Measurements from ENCODE around the gene NDE1. TPM values are rescaled to one million over a fixed set of nuclear protein-coding genes. Genes with fewer than 3 reads are reported as not detected.
A peak's percentile ranks its signal among the peaks of the same experiment; 100 is the strongest.

The NDE1 gene, protein sequence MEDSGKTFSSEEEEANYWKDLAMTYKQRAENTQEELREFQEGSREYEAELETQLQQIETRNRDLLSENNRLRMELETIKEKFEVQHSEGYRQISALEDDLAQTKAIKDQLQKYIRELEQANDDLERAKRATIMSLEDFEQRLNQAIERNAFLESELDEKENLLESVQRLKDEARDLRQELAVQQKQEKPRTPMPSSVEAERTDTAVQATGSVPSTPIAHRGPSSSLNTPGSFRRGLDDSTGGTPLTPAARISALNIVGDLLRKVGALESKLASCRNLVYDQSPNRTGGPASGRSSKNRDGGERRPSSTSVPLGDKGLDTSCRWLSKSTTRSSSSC
- 100 to 1,000 TPM; 113 to 123 TPM for total RNA-seq
- 55.9 TPM for polyA plus RNA-seq

- Histone ChIP-seq H3K27ac (ENCODE audit: low read depth, low read length) (peak within 1 kb of the TSS; percentile 89), H3K27me3 (ENCODE audit: insufficient read depth, low read length, poor library complexity, severe bottlenecking) (no peaks in the 10 kb centered on the region), H3K4me3 (ENCODE audit: low read length) (peak within 1 kb of the TSS; percentile 90), H3K4me1 (ENCODE audit: insufficient read depth, low read length) (peaks cover 26% of the 10 kb centered on the region), H3K36me3 (ENCODE audit: insufficient read depth, low read length) (peaks cover 3% of the 10 kb centered on the region), H3K9me3 (ENCODE audit: low read length) (no peaks in the 10 kb centered on the region)
- H3K4me3 Mint-ChIP-seq, result peak within 1 kb of the TSS; percentile 98 to 100 (median 99)
- peaks cover 0 to 3% of the 10 kb centered on the region in 2 donors for H3K27me3 Mint-ChIP-seq
- peak within 1 kb of the TSS; percentile 97 to 100 (median 99) for H3K27ac Mint-ChIP-seq
- no peaks in the 10 kb centered on the region for H3K9me3 Mint-ChIP-seq
- CTCF ChIA-PET, result no interaction called here
- peaks cover 0 to 33% (median 6%) of the 10 kb centered on the region in 3 donors for H3K36me3 Mint-ChIP-seq
- peaks cover 25 to 51% (median 36%) of the 10 kb centered on the region in 3 donors for H3K4me1 Mint-ChIP-seq
- POLR2A ChIA-PET, result interaction anchor here (1.0 kb wide), 2 partner anchors 8 to 11 kb away, joined by 3 to 5 read pairs; partner anchors contain the start of gene MARF1
- DNase-seq, result peak; percentile 77 to 90 (median 90)
Measured at GRCh38 chr16:15650019-15650697, at the start of gene NDE1. Gene NDE1, plus strand, starts transcription at chr16:15650245. Its CDS starts 14,534 bp downstream, at chr16:15664779.

DNA sequence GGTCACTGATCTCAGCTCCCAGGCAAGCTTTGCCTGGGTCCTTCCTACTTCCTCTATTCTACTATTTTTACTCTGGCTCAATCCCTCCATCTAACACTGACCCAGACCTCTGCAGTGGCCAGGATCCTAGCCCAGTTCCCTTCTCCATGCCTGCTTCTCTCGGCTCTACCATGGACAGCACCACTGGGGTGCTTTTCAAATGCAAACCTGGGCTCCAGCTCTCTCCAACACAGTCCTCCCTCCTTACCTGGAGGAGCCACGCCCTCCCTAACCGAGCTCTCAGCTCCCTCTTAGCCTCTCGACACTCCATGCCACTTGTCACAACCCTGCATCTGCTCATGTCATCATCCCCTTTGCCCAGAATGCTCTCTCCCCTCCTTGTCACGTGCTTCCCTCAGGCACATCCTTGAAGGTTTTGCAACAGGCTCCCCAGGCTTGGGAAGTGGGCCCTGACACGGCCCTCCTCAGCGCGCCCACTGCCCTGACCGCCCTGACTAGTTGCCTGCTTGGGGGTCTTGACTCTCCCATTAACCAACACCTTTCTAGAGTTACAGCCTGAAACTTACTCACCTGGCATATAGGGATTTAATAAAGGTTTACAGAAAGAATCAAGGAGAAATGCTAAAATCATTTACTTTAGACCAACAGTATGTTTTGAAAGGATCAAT lies 48.7 kb upstream of the NDE1 start:
- Mint-ChIP-seq H3K9me3 (no peaks in the 10 kb centered on the region), H3K27ac (peak overlapping the region in 7 of 8 donors; percentile 17 to 80 (median 61)), H3K4me1 (peaks cover 0 to 11% (median 5%) of the 10 kb centered on the region in 3 donors), H3K27me3 (no peaks in the 10 kb centered on the region), H3K36me3 (peaks cover 26 to 99% (median 50%) of the 10 kb centered on the region in 3 donors), H3K4me3 (peak overlapping the region in 1 of 7 donors; percentile 40)
- Histone ChIP-seq H3K36me3 (ENCODE audit: insufficient read depth, low read length) (peaks cover 76% of the 10 kb centered on the region), H3K4me1 (ENCODE audit: insufficient read depth, low read length) (no peaks in the 10 kb centered on the region), H3K27ac (ENCODE audit: low read depth, low read length) (no peak overlapping the region), H3K27me3 (ENCODE audit: insufficient read depth, low read length, poor library complexity, severe bottlenecking) (no peaks in the 10 kb centered on the region), H3K4me3 (ENCODE audit: low read length) (no peak overlapping the region), H3K9me3 (ENCODE audit: low read length) (no peaks in the 10 kb centered on the region)
- DNase-seq, result no peak
- CTCF ChIA-PET, result no interaction called here
- POLR2A ChIA-PET, result no interaction called here

GRCh38 chr16:15602285-15603044 lies 47.6 kb upstream of the NDE1 start:
- Histone ChIP-seq H3K9me3 (ENCODE audit: low read length) (no peaks in the 10 kb centered on the region), H3K27me3 (ENCODE audit: insufficient read depth, low read length, poor library complexity, severe bottlenecking) (no peaks in the 10 kb centered on the region), H3K4me1 (ENCODE audit: insufficient read depth, low read length) (no peaks in the 10 kb centered on the region), H3K4me3 (ENCODE audit: low read length) (no peak overlapping the region), H3K36me3 (ENCODE audit: insufficient read depth, low read length) (peaks cover 72% of the 10 kb centered on the region), H3K27ac (ENCODE audit: low read depth, low read length) (no peak overlapping the region)
- POLR2A ChIA-PET, result no interaction called here
- Mint-ChIP-seq H3K4me1 (peaks cover 3 to 16% (median 8%) of the 10 kb centered on the region in 3 donors), H3K9me3 (no peaks in the 10 kb centered on the region), H3K27ac (peak overlapping the region in 4 of 8 donors; percentile 1 to 87 (median 48)), H3K27me3 (no peaks in the 10 kb centered on the region), H3K4me3 (peak overlapping the region in 1 of 7 donors; percentile 8), H3K36me3 (peaks cover 30 to 99% (median 53%) of the 10 kb centered on the region in 3 donors)
- no peak for DNase-seq
- CTCF ChIA-PET, result no interaction called here

GRCh38 chr16:15604460-15605440 lies 45.3 kb upstream of the NDE1 start:
- no peak overlapping the region for H3K4me3 ChIP-seq (ENCODE audit: low read length)
- POLR2A ChIA-PET, result interaction anchor here (0.5 to 1.0 kb wide), 2 partner anchors 10 to 12 kb away, joined by 3 read pairs; no protein-coding TSS in a partner anchor
- no peaks in the 10 kb centered on the region for H3K9me3 ChIP-seq (ENCODE audit: low read length)
- peaks cover 41 to 99% (median 56%) of the 10 kb centered on the region in 3 donors for H3K36me3 Mint-ChIP-seq
- H3K27me3 ChIP-seq (ENCODE audit: insufficient read depth, low read length, poor library complexity, severe bottlenecking), result no peaks in the 10 kb centered on the region
- H3K27ac ChIP-seq (ENCODE audit: low read depth, low read length), result no peak overlapping the region
- H3K36me3 ChIP-seq (ENCODE audit: insufficient read depth, low read length), result peaks cover 86% of the 10 kb centered on the region
- DNase-seq, result no peak
- peaks cover 3 to 15% (median 8%) of the 10 kb centered on the region in 3 donors for H3K4me1 Mint-ChIP-seq
- H3K4me1 ChIP-seq (ENCODE audit: insufficient read depth, low read length), result no peaks in the 10 kb centered on the region
- no peaks in the 10 kb centered on the region for H3K27me3 Mint-ChIP-seq
- H3K27ac Mint-ChIP-seq, result peak overlapping the region in 4 of 8 donors; percentile 47 to 85 (median 64)
- CTCF ChIA-PET, result interaction anchor here (0.6 kb wide), 1 partner anchor 196 kb away, joined by 3 read pairs; no protein-coding TSS in a partner anchor
- no peak overlapping the region for H3K4me3 Mint-ChIP-seq
- H3K9me3 Mint-ChIP-seq, result no peaks in the 10 kb centered on the region

DNA sequence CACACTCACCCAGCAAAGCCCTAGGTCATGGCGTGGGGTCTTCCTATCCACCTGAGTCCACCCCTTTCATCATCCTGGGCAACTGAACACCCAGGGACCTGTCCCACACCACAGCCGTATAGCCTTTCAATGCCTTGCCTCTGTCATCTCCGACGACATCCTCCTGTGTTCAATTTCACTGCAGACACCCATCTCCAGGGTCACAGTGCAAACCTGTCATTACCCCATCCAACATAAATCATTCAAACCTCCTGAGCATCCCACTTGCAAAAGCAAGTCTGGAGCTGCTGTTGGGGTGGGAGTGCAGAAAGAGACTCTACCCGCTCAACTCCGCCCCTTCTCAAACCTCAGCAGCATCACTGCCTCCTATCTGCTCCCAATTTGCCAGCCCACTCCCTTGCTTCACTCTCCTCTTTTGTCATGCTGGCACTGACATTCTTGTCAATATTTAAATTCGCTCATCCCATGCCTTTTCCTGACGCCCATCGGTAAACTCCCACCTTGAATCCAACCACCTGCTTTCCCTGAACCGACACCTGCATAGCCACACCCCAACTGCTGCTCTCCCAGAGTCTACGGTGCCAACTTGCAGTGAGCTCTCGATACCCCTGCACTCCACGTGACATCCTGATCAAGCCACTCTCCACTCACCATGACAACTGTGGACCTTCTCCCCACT lies 44.1 kb upstream of the NDE1 start:
- H3K4me1 ChIP-seq (ENCODE audit: insufficient read depth, low read length), result no peaks in the 10 kb centered on the region
- Mint-ChIP-seq H3K4me3 (no peak overlapping the region), H3K9me3 (no peaks in the 10 kb centered on the region), H3K27me3 (no peaks in the 10 kb centered on the region), H3K36me3 (peaks cover 35 to 99% (median 60%) of the 10 kb centered on the region in 3 donors), H3K4me1 (peaks cover 3 to 15% (median 8%) of the 10 kb centered on the region in 3 donors), H3K27ac (peak overlapping the region; percentile 0 to 93 (median 70))
- no peaks in the 10 kb centered on the region for H3K27me3 ChIP-seq (ENCODE audit: insufficient read depth, low read length, poor library complexity, severe bottlenecking)
- H3K27ac ChIP-seq (ENCODE audit: low read depth, low read length), result no peak overlapping the region
- DNase-seq, result no peak
- no peaks in the 10 kb centered on the region for H3K9me3 ChIP-seq (ENCODE audit: low read length)
- peaks cover 84% of the 10 kb centered on the region for H3K36me3 ChIP-seq (ENCODE audit: insufficient read depth, low read length)
- ChIA-PET POLR2A (interaction anchor here (0.5 kb wide), 1 partner anchor 17 kb away, joined by 3 read pairs; no protein-coding TSS in a partner anchor), CTCF (no interaction called here)
- no peak overlapping the region for H3K4me3 ChIP-seq (ENCODE audit: low read length)

GRCh38 chr16:15606518-15607220 lies 43.4 kb upstream of the NDE1 start:
- no peaks in the 10 kb centered on the region for H3K4me1 ChIP-seq (ENCODE audit: insufficient read depth, low read length)
- peaks cover 85% of the 10 kb centered on the region for H3K36me3 ChIP-seq (ENCODE audit: insufficient read depth, low read length)
- CTCF ChIA-PET, result no interaction called here
- no peaks in the 10 kb centered on the region for H3K27me3 ChIP-seq (ENCODE audit: insufficient read depth, low read length, poor library complexity, severe bottlenecking)
- POLR2A ChIA-PET, result no interaction called here
- Mint-ChIP-seq H3K27me3 (no peaks in the 10 kb centered on the region), H3K4me1 (peaks cover 3 to 12% (median 8%) of the 10 kb centered on the region in 3 donors), H3K4me3 (no peak overlapping the region), H3K27ac (peak overlapping the region; percentile 22 to 93 (median 62)), H3K9me3 (no peaks in the 10 kb centered on the region), H3K36me3 (peaks cover 35 to 98% (median 55%) of the 10 kb centered on the region in 3 donors)
- H3K9me3 ChIP-seq (ENCODE audit: low read length), result no peaks in the 10 kb centered on the region
- no peak overlapping the region for H3K27ac ChIP-seq (ENCODE audit: low read depth, low read length)
- no peak for DNase-seq
- H3K4me3 ChIP-seq (ENCODE audit: low read length), result no peak overlapping the region

Measured in CD8-positive, alpha-beta memory T cell (primary cell).